Liver (tissue), 3 donors: ENCODE results near the gene SETD6.

Experiments used
- CTCF ChIP-seq: fragments of 150-350 bp; IDR thresholded peaks from 2 replicates; pipeline ENCODE4 v1.5.1; 2017; ENCODE audit warnings: improper control_type of control experiment, low read depth, low read length; ENCODE audit not compliant: missing input control
- JUND ChIP-seq, 2 donors: IDR thresholded peaks; 2 replicates each; pipeline ENCODE4 v1.6.1; 2016; ENCODE audit warnings: antibody characterized with exemption in 2 of 2
- TF ChIP-seq, protein P1 (sequence below): IDR thresholded peaks from 2 replicates; pipeline ENCODE4 v1.6.1; 2016; ENCODE audit warnings: antibody characterized with exemption
- donor health status: healthy.
- donor health status: healthy.

GRCh38 chr16:58500430-58501241 is 14.7 kb upstream of the SETD6 start:
- TF ChIP-seq CTCF (no peak), JUND (IDR thresholded peaks at IDR 0.05) (no peak)
- TF ChIP-seq, protein P1, sequence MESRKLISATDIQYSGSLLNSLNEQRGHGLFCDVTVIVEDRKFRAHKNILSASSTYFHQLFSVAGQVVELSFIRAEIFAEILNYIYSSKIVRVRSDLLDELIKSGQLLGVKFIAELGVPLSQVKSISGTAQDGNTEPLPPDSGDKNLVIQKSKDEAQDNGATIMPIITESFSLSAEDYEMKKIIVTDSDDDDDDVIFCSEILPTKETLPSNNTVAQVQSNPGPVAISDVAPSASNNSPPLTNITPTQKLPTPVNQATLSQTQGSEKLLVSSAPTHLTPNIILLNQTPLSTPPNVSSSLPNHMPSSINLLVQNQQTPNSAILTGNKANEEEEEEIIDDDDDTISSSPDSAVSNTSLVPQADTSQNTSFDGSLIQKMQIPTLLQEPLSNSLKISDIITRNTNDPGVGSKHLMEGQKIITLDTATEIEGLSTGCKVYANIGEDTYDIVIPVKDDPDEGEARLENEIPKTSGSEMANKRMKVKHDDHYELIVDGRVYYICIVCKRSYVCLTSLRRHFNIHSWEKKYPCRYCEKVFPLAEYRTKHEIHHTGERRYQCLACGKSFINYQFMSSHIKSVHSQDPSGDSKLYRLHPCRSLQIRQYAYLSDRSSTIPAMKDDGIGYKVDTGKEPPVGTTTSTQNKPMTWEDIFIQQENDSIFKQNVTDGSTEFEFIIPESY, result no peak
